H1 (cell line): ENCODE data around the gene RAD50. TPM values are rescaled to one million over a fixed set of nuclear protein-coding genes. Genes with fewer than 3 reads are reported as not detected.

Source experiments
- TAF7 ChIP-seq: optimal IDR thresholded peaks from 2 replicates; pipeline ENCODE3; 2011; ENCODE audit warnings: low read depth, mild to moderate bottlenecking, inconsistent platforms, low read length, moderate library complexity, borderline replicate concordance
- polyA plus RNA-seq, 7 experiments: library from polyadenylated mRNA; depleted of rRNA in 3 of 7; stranded (reverse) in 5 of 7; unstranded in 2 of 7; fragments of >200 nt in 5 of 7; fragments of 200-250 nt in 2 of 7; gene quantifications; 1 replicate in 5 of 7; 2 replicates in 1 of 7; 4 replicates in 1 of 7; pipeline versions ENCODE4 v1.2.1 to v1.2.3, GENCODE V29; 2011 to 2013; ENCODE audit warnings: missing spikeins in 2 of 7, mixed read lengths in 2 of 7
- total RNA-seq: library from RNA; stranded (reverse); fragmentation: NEBNext Ultra II Directional; extraction: Animal tissue kit (Norgen Biotek cat#: 25700); gene quantifications from 2 replicates; pipeline ENCODE4 v1.2.1, GENCODE V29; 2021

Gene RAD50
- total and polyA plus RNA-seq, 2 of the 8 experiments (the other 6 are each of a cell fraction or from before 2014, with no cell fraction given), result 10.1 to 39.4 TPM

DNA sequence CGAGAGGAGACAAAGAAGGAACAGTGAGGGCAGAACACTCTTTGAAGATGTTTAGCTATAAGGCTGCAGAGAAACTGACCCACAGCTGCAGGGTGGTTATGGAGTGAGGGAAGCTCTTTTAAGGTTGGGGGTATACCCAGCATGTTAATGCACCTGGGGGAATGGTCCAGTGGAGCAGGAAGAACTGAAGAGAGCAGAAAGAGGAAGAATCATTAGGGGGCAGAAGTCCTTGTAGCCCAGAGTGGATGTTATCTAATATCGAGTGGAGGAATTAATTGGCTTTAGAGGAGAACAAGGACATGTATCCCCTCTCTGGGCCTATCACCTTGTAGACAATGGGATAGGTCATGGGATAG, 124.7 kb downstream of the RAD50 start (continued):
- no peak for TF ChIP-seq TAF7
